KMS-11 (cell line): ENCODE results near the gene SLC5A9.

Experiments
- H2AFZ ChIP-seq: fragments of 200-600 bp; sonication (generic); 2 replicates; pipeline ENCODE4 v1.6.1; 2016; ENCODE audit warnings: antibody characterized with exemption, mixed run types, low read depth
- H3K27ac ChIP-seq: fragments of 200-600 bp; sonication (generic); 2 replicates; pipeline ENCODE4 v1.6.1; 2016; ENCODE audit warnings: mild to moderate bottlenecking, mixed run types
- H3K27me3 ChIP-seq: fragments of 200-600 bp; sonication (generic); 2 replicates; pipeline ENCODE4 v1.6.1; 2017; ENCODE audit warnings: mild to moderate bottlenecking, low read depth, mixed run types, moderate library complexity; ENCODE audit not compliant: insufficient read depth
- H3K36me3 ChIP-seq: fragments of 200-600 bp; sonication (generic); 2 replicates; pipeline ENCODE4 v1.6.1; 2017; ENCODE audit warnings: mild to moderate bottlenecking, mixed run types; ENCODE audit not compliant: insufficient read depth
- H3K4me1 ChIP-seq: fragments of 200-600 bp; sonication (generic); 2 replicates; pipeline ENCODE4 v1.6.1; 2016; ENCODE audit warnings: mild to moderate bottlenecking, low read depth, mixed run types; ENCODE audit not compliant: poor library complexity, severe bottlenecking
- H3K4me2 ChIP-seq: fragments of 200-600 bp; sonication (generic); 2 replicates; pipeline ENCODE4 v1.7.0; 2016; ENCODE audit warnings: mild to moderate bottlenecking, mixed run types
- H3K4me3 ChIP-seq: fragments of 200-600 bp; sonication (generic); IDR thresholded peaks from 2 replicates; pipeline ENCODE4 v1.6.1; 2017; ENCODE audit warnings: low read depth, low read length, mixed read lengths; ENCODE audit not compliant: insufficient read depth
- H3K79me2 ChIP-seq: fragments of 200-600 bp; sonication (generic); 2 replicates; pipeline ENCODE4 v1.6.1; 2016; ENCODE audit warnings: low read depth, mixed run types; ENCODE audit not compliant: insufficient read depth
- H3K9ac ChIP-seq: fragments of 200-600 bp; sonication (generic); 2 replicates; pipeline ENCODE4 v1.6.1; 2016; ENCODE audit warnings: mild to moderate bottlenecking, mixed run types
- H4K20me1 ChIP-seq: fragments of 200-600 bp; sonication (generic); 2 replicates; pipeline ENCODE4 v1.6.1; 2016; ENCODE audit warnings: mild to moderate bottlenecking, mixed run types; ENCODE audit not compliant: insufficient read depth
- CTCF ChIP-seq: fragments of 200-600 bp; sonication (generic); conservative IDR thresholded peaks from 2 replicates; pipeline ENCODE4 v1.6.1; 2017; ENCODE audit warnings: low read depth, mild to moderate bottlenecking, antibody characterized with exemption, low read length, moderate library complexity, mixed read lengths

The SLC5A9 gene

GRCh38 chr1:48245106-48245505 lies 22.6 kb downstream of the SLC5A9 start:
- no peak for TF ChIP-seq CTCF
- Histone ChIP-seq H3K4me3 (no peak overlapping the region), H3K79me2 (no peaks in the 10 kb centered on the region), H3K36me3 (no peaks in the 10 kb centered on the region), H3K4me2 (no peak overlapping the region), H2AFZ (no peak overlapping the region), H4K20me1 (no peaks in the 10 kb centered on the region), H3K9ac (no peak overlapping the region), H3K27ac (no peak overlapping the region), H3K27me3 (no peaks in the 10 kb centered on the region), H3K4me1 (no peaks in the 10 kb centered on the region)

GRCh38 chr1:48246727-48247126 lies 24.2 kb downstream of the SLC5A9 start:
- H3K79me2 ChIP-seq = no peaks in the 10 kb centered on the region
- H3K27ac ChIP-seq = no peak overlapping the region
- no peaks in the 10 kb centered on the region for H3K4me1 ChIP-seq
- H3K4me2 ChIP-seq = no peak overlapping the region
- no peak overlapping the region for H2AFZ ChIP-seq
- no peaks in the 10 kb centered on the region for H3K36me3 ChIP-seq
- no peaks in the 10 kb centered on the region for H3K27me3 ChIP-seq
- no peak for TF ChIP-seq CTCF
- no peaks in the 10 kb centered on the region for H4K20me1 ChIP-seq
- no peak overlapping the region for H3K4me3 ChIP-seq
- H3K9ac ChIP-seq = no peak overlapping the region

- no peak for TF ChIP-seq CTCF
- no peak overlapping the region for H2AFZ ChIP-seq
Measured at GRCh38 chr1:48248356-48248755, 25.8 kb downstream of the SLC5A9 start.

GRCh38 chr1:48249868-48250267 lies 27.4 kb downstream of the SLC5A9 start:
- Histone ChIP-seq H3K79me2 (no peaks in the 10 kb centered on the region), H3K9ac (no peak overlapping the region), H3K27me3 (no peaks in the 10 kb centered on the region), H2AFZ (no peak overlapping the region), H3K4me2 (no peak overlapping the region), H3K27ac (no peak overlapping the region), H3K36me3 (no peaks in the 10 kb centered on the region), H3K4me3 (no peak overlapping the region), H3K4me1 (no peaks in the 10 kb centered on the region), H4K20me1 (no peaks in the 10 kb centered on the region)
- TF ChIP-seq CTCF = no peak

More at GRCh38 chr1:48248356-48248755, 25.8 kb downstream of the SLC5A9 start:
- Histone ChIP-seq H3K27me3 (no peaks in the 10 kb centered on the region), H3K4me3 (no peak overlapping the region), H3K27ac (no peak overlapping the region), H3K79me2 (no peaks in the 10 kb centered on the region), H3K9ac (no peak overlapping the region), H4K20me1 (no peaks in the 10 kb centered on the region), H3K4me1 (no peaks in the 10 kb centered on the region), H3K4me2 (no peak overlapping the region), H3K36me3 (no peaks in the 10 kb centered on the region)

- Histone ChIP-seq H2AFZ (no peak overlapping the region), H3K4me3 (no peak overlapping the region), H3K27ac (no peak overlapping the region), H3K4me2 (no peak overlapping the region), H3K4me1 (no peaks in the 10 kb centered on the region), H3K9ac (no peak overlapping the region), H3K27me3 (no peaks in the 10 kb centered on the region), H3K79me2 (no peaks in the 10 kb centered on the region), H3K36me3 (no peaks in the 10 kb centered on the region), H4K20me1 (no peaks in the 10 kb centered on the region)
- no peak for TF ChIP-seq CTCF
Measured at GRCh38 chr1:48250572-48250971, 28.1 kb downstream of the SLC5A9 start.
